Measurements from ENCODE around the gene LUC7L2.
"Not testable (repeated sequence)": the region's sequence is repeated elsewhere in the genome, so short reads cannot be mapped to it uniquely, and the experiment has no call there.

- TF ChIP-seq, protein P1, sequence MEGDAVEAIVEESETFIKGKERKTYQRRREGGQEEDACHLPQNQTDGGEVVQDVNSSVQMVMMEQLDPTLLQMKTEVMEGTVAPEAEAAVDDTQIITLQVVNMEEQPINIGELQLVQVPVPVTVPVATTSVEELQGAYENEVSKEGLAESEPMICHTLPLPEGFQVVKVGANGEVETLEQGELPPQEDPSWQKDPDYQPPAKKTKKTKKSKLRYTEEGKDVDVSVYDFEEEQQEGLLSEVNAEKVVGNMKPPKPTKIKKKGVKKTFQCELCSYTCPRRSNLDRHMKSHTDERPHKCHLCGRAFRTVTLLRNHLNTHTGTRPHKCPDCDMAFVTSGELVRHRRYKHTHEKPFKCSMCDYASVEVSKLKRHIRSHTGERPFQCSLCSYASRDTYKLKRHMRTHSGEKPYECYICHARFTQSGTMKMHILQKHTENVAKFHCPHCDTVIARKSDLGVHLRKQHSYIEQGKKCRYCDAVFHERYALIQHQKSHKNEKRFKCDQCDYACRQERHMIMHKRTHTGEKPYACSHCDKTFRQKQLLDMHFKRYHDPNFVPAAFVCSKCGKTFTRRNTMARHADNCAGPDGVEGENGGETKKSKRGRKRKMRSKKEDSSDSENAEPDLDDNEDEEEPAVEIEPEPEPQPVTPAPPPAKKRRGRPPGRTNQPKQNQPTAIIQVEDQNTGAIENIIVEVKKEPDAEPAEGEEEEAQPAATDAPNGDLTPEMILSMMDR (IDR thresholded peaks at IDR 0.05 in 2 of 3, conservative IDR thresholded peaks at IDR 0.05 in 1 of 3; ENCODE audit: control insufficient read depth in 2 of 3, extremely low read depth in 1 of 3, insufficient read depth in 1 of 3, low read depth in 3 of 3, low read length in 3 of 3), result not testable (repeated sequence)
- not testable (repeated sequence) for TF ChIP-seq POLR2AphosphoS5 (IDR thresholded peaks at IDR 0.05; ENCODE audit: low read length); RCOR1 (conservative IDR thresholded peaks at IDR 0.05; ENCODE audit: low read depth, low read length); CHD1 (IDR thresholded peaks at IDR 0.05; ENCODE audit: low read depth, low read length); SIN3A (IDR thresholded peaks at IDR 0.05; ENCODE audit: low read depth, low read length); CBFB (IDR thresholded peaks at IDR 0.05; ENCODE audit: low read depth)
- TF ChIP-seq, protein P2, sequence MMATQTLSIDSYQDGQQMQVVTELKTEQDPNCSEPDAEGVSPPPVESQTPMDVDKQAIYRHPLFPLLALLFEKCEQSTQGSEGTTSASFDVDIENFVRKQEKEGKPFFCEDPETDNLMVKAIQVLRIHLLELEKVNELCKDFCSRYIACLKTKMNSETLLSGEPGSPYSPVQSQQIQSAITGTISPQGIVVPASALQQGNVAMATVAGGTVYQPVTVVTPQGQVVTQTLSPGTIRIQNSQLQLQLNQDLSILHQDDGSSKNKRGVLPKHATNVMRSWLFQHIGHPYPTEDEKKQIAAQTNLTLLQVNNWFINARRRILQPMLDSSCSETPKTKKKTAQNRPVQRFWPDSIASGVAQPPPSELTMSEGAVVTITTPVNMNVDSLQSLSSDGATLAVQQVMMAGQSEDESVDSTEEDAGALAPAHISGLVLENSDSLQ (IDR thresholded peaks at IDR 0.05), result not testable (repeated sequence)
These were observed 108.6 kb downstream of the LUC7L2 start for GRCh38 chr7:139468281-139468680.
